Right renal cortex interstitium (tissue), 3 donors: Measurements from ENCODE around the gene TTN. TPM values are rescaled to one million over a fixed set of nuclear protein-coding genes. Genes with fewer than 3 reads are reported as not detected.

Source experiments
- polyA plus RNA-seq, 3 donors: library from polyadenylated mRNA; unstranded; fragments of 120-200 nt; gene quantifications; one replicate each; pipeline ENCODE4 v1.2.1, GENCODE V29; 2013; ENCODE audit not compliant: insufficient read length in 3 of 3

The TTN gene
- polyA plus RNA-seq, 3 donors, result 0.99 to 1.4 (median 1.0) TPM

Other genes starting within 250 kb of the TTN start
- gene CCDC141, start 242.7 kb upstream of the TTN start, polyA plus RNA-seq, result under 1 TPM; 0.12 to 0.83 (median 0.41) TPM